NOMO-1 treated with DMSO at 0.1 percent for 48 hours (cell line): ENCODE results near the gene DES.
A peak's percentile ranks its signal among the peaks of the same experiment; 100 is the strongest.

Experiments used
- DNase-seq: peaks from one replicate; lab custom pipeline; 2025; ENCODE audit not compliant: unreplicated experiment; lab: John Stamatoyannopoulos, UW

Gene DES

GRCh38 chr2:219471476-219472371 lies 53.5 kb downstream of the DES start:
- DNase-seq, result no peak

- no peak for DNase-seq
Measured at GRCh38 chr2:219472629-219473187, 54.5 kb downstream of the DES start.

- DNase-seq, result no peak
Measured at GRCh38 chr2:219473511-219473910, 55.3 kb downstream of the DES start.

- no peak for DNase-seq
Measured at GRCh38 chr2:219474285-219475060, 56.3 kb downstream of the DES start.

GRCh38 chr2:219475278-219475677 lies 57.1 kb downstream of the DES start:
- DNase-seq, result no peak

- peak; percentile 19 for DNase-seq
Measured at GRCh38 chr2:219475697-219476651, 57.8 kb downstream of the DES start.
